ENCODE data around the gene DGKZ. TPM values are rescaled to one million over a fixed set of nuclear protein-coding genes. Genes with fewer than 3 reads are reported as not detected.

Gene DGKZ
- total and polyA plus RNA-seq, 2 donors (not counting 3 experiments of a cell fraction or from before 2014, with no cell fraction given): 88.8 to 127 TPM

- Histone ChIP-seq H3K9me3 (replicated peaks; ENCODE audit: control insufficient read depth, insufficient read depth, low read length) (no peaks in the 10 kb centered on the region), H3K4me1 (ENCODE audit: control insufficient read depth, extremely low read depth, insufficient read depth, low read length) (peaks cover 43% of the 10 kb centered on the region), H2AFZ (ENCODE audit: low read depth, low read length) (no peak overlapping the region), H3K27me3 (ENCODE audit: control insufficient read depth in 2 of 2, insufficient read depth in 2 of 2, low read length in 2 of 2) (no peaks in the 10 kb centered on the region), H3K36me3 (ENCODE audit: control insufficient read depth in 2 of 2, extremely low read depth in 1 of 2, insufficient read depth in 2 of 2, low read length in 2 of 2) (no peaks in the 10 kb centered on the region), H3K9me1 (replicated peaks; ENCODE audit: control insufficient read depth, extremely low read depth, insufficient read depth, low read length) (no peaks in the 10 kb centered on the region), H3K9ac (replicated peaks; ENCODE audit: extremely low read depth, insufficient read depth, low read length) (no peak overlapping the region), H3K27ac (ENCODE audit: insufficient read depth, low read depth, low read length) (no peak overlapping the region), H3K79me2 (ENCODE audit: control insufficient read depth, insufficient read depth, low read length) (peaks cover 9% of the 10 kb centered on the region), H3K4me3 (replicated peaks in 1 of 3; ENCODE audit: insufficient read depth in 1 of 3, low read depth in 1 of 3, low read length in 3 of 3) (no peak overlapping the region), H4K20me1 (replicated peaks; ENCODE audit: control insufficient read depth, extremely low read depth, insufficient read depth, low read length) (no peaks in the 10 kb centered on the region), H3K4me2 (ENCODE audit: insufficient read depth, low read length) (no peak overlapping the region)
- TF ChIP-seq POLR2A (IDR thresholded peaks at IDR 0.05; ENCODE audit: low read depth, low read length): no peak
- TF ChIP-seq MYC (IDR thresholded peaks at IDR 0.05; ENCODE audit: low read depth, low read length): no peak
- TF ChIP-seq, protein P1, sequence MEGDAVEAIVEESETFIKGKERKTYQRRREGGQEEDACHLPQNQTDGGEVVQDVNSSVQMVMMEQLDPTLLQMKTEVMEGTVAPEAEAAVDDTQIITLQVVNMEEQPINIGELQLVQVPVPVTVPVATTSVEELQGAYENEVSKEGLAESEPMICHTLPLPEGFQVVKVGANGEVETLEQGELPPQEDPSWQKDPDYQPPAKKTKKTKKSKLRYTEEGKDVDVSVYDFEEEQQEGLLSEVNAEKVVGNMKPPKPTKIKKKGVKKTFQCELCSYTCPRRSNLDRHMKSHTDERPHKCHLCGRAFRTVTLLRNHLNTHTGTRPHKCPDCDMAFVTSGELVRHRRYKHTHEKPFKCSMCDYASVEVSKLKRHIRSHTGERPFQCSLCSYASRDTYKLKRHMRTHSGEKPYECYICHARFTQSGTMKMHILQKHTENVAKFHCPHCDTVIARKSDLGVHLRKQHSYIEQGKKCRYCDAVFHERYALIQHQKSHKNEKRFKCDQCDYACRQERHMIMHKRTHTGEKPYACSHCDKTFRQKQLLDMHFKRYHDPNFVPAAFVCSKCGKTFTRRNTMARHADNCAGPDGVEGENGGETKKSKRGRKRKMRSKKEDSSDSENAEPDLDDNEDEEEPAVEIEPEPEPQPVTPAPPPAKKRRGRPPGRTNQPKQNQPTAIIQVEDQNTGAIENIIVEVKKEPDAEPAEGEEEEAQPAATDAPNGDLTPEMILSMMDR (IDR thresholded peaks at IDR 0.05; ENCODE audit: extremely low read depth in 1 of 2, insufficient read depth in 1 of 2, low read depth in 1 of 2, low read length in 2 of 2): no peak
- no peak for TF ChIP-seq FOS (IDR thresholded peaks at IDR 0.05; ENCODE audit: borderline replicate concordance, insufficient read depth, low read length)
- no peak for TF ChIP-seq JUN (IDR thresholded peaks at IDR 0.05; ENCODE audit: borderline replicate concordance, insufficient read depth, insufficient read length, low read depth)
- TF ChIP-seq POLR2AphosphoS5 (IDR thresholded peaks at IDR 0.05; ENCODE audit: insufficient read depth, low read depth, low read length): no peak
- TF ChIP-seq EZH2 (IDR thresholded peaks at IDR 0.05; ENCODE audit: borderline replicate concordance, low read depth, low read length, severe bottlenecking): no peak
- TF ChIP-seq, protein P2, sequence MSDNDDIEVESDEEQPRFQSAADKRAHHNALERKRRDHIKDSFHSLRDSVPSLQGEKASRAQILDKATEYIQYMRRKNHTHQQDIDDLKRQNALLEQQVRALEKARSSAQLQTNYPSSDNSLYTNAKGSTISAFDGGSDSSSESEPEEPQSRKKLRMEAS (IDR thresholded peaks at IDR 0.05; ENCODE audit: insufficient read depth, insufficient read length): no peak
- no peak for TF ChIP-seq GATA2 (IDR thresholded peaks at IDR 0.05; ENCODE audit: insufficient read depth, insufficient read length, low read depth, low read length)
- POLR2A ChIA-PET: no interaction called here
- FAIRE-seq (no peak), DNase-seq (ENCODE audit: low read depth, low spot score) (no peak)
- CTCF ChIA-PET: interaction anchor here (1.0 to 2.8 kb wide), 5 partner anchors 9 to 105 kb away, joined by 3 to 19 read pairs (median 7); no protein-coding TSS in a partner anchor
- intact Hi-C loops (cut with micrococcal nuclease) (no loop called here), dilution Hi-C loops (cut with MboI; ENCODE audit: extremely low pct_ligation_motif_present, low sequenced_read_pairs) (no loop called here)
- BruUV-seq (replicated peaks): no TSS peak
Measured at GRCh38 chr11:46343520-46343919, 3.7 kb upstream of the DGKZ start.
